Endodermal cell (in vitro differentiated cells): ENCODE measurements around the gene HSFX2. TPM values are rescaled to one million over a fixed set of nuclear protein-coding genes. Genes with fewer than 3 reads are reported as not detected.
"Not testable (repeated sequence)": the region's sequence is repeated elsewhere in the genome, so short reads cannot be mapped to it uniquely, and the experiment has no call there.

Experiments
- DNase-seq: peaks from one replicate; pipeline ENCODE4 v3.0.0-alpha.2; 2017
- H3K27ac ChIP-seq: 2 replicates; pipeline ENCODE4 v1.5.1; 2013; ENCODE audit warnings: mild to moderate bottlenecking, low read depth, low read length, moderate library complexity
- H3K27me3 ChIP-seq: 2 replicates; pipeline ENCODE4 v1.6.1; 2013; ENCODE audit warnings: mild to moderate bottlenecking, low read length, moderate library complexity; ENCODE audit not compliant: insufficient read depth, control insufficient read depth, poor library complexity, severe bottlenecking
- H3K36me3 ChIP-seq: 2 replicates; pipeline ENCODE4 v1.7.0; 2013; ENCODE audit warnings: mild to moderate bottlenecking, low read length, moderate library complexity; ENCODE audit not compliant: control insufficient read depth, insufficient read depth
- H3K4me1 ChIP-seq: one replicate; pipeline ENCODE4 v1.7.0; 2013; ENCODE audit warnings: low read length; ENCODE audit not compliant: control insufficient read depth, insufficient read depth
- H3K4me3 ChIP-seq: 2 replicates; pipeline ENCODE4 v1.5.1; 2013; ENCODE audit warnings: mild to moderate bottlenecking, low read length, moderate library complexity
- H3K9ac ChIP-seq: 2 replicates; pipeline ENCODE4 v1.6.1; 2013; ENCODE audit warnings: mild to moderate bottlenecking, low read length, moderate library complexity; ENCODE audit not compliant: poor library complexity, severe bottlenecking; ENCODE audit errors: extremely low read depth
- H3K9me3 ChIP-seq: 2 replicates; pipeline ENCODE4 v1.6.1; 2013; ENCODE audit warnings: mild to moderate bottlenecking, low read length, moderate library complexity; ENCODE audit not compliant: control insufficient read depth
- H3K27ac Mint-ChIP-seq: 2 replicates; pipeline ENCODE4 v1.8.0; 2020; ENCODE audit warnings: mixed read lengths
- H3K27me3 Mint-ChIP-seq: 2 replicates; pipeline ENCODE4 v1.8.0; 2021; ENCODE audit warnings: mild to moderate bottlenecking, mixed read lengths; ENCODE audit not compliant: insufficient read depth
- H3K36me3 Mint-ChIP-seq: 2 replicates; pipeline ENCODE4 v1.8.0; 2020; ENCODE audit warnings: low read depth, mixed read lengths
- H3K4me1 Mint-ChIP-seq: 2 replicates; pipeline ENCODE4 v1.8.0; 2020; ENCODE audit warnings: mixed read lengths
- H3K4me3 Mint-ChIP-seq: 2 replicates; pipeline ENCODE4 v1.8.0; 2020; ENCODE audit warnings: mild to moderate bottlenecking, moderate library complexity, mixed read lengths
- H3K9me3 Mint-ChIP-seq: 2 replicates; pipeline ENCODE4 v1.8.0; 2020; ENCODE audit warnings: mild to moderate bottlenecking, mixed read lengths
- WGBS, 2 experiments: methylation state at CpG; one replicate each; pipeline versions ENCODE4 v1.1.5 to v1.1.7; 2013; ENCODE audit warnings: missing lambda C conversion rate in 2 of 2, mixed read lengths in 1 of 2; ENCODE audit not compliant: insufficient coverage in 1 of 2, insufficient read length in 1 of 2; 5-methylcytosine and 5-hydroxymethylcytosine counted together
- total RNA-seq, 2 donors: library from RNA; stranded (reverse); fragmentation: NEBNext Ultra II Directional in 1 of 2; extraction: Animal tissue kit (Norgen Biotek cat#: 25700) in 1 of 2; gene quantifications; 2 replicates in 1 of 2; 3 replicates in 1 of 2; pipeline ENCODE4 v1.2.1, GENCODE V29; 2021
- TF ChIP-seq, protein P1 (sequence below): fragments of 200-600 bp; sonication (generic); conservative IDR thresholded peaks from 2 replicates; pipeline ENCODE4 v1.5.0; 2021; ENCODE audit warnings: antibody characterized with exemption, mild to moderate bottlenecking

Gene HSFX2
- total RNA-seq, 2 donors from 2014 or later, result not detected

DNA sequence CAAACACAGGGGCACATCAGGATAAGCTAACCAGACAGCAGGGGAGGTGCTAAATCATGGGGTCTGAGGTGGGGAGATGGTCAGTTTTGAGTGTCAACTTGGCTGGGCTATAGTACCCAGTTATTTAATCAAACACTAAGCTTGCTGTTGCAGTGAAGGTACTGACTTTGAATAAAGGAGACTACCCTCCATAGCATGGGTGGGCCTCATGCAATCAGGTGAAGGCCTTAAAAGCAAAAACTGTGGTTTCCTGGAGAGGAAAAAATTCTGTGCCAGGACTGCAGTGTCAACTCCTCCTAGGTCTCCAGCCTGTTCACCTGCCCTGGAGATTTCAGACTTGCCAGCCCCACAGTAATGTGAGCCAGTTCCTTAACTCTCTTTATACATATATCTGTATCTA, 12.6 kb upstream of the HSFX2 start:
- H3K27me3 Mint-ChIP-seq, result no peaks in the 10 kb centered on the region

DNA sequence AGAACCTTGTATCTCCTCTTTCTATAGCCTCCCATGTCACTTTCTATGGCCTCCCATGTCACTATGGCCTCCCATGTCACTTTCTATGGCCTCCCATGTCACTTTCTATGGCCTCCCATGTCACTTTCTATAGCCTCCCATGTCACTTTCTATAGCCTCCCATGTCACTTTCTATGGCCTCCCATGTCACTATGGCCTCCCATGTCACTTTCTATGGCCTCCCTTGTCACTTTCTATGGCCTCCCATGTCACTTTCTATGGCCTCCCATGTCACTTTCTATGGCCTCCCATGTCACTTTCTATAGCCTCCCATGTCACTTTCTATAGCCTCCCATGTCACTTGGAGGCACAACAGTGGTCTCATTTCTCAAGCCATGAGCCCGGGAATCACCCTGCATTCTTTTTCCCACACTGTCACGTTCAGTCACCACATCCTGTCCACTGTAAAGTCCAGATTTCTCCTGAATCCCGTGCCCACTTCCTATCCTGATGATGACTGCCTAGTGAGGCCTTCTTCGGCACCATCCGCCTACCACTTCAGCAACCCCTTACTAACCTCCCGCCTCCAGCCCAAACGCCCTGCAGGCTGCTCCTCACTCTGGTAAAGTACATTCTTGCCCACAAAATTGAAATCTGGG, 10.3 kb upstream of the HSFX2 start:
- H3K27ac ChIP-seq, H3K9me3 ChIP-seq, DNase-seq, H3K4me3 ChIP-seq, H3K27ac Mint-ChIP-seq, H3K4me1 ChIP-seq, H3K4me1 Mint-ChIP-seq, H3K4me3 Mint-ChIP-seq, H3K27me3 ChIP-seq, H3K27me3 Mint-ChIP-seq, H3K9ac ChIP-seq: not testable (repeated sequence)
- 95 to 100% methylated on average over 1 to 7 of the region's 7 CpGs for WGBS, 2 experiments
- H3K36me3 ChIP-seq, result peaks cover 66% of the 10 kb centered on the region
- Mint-ChIP-seq H3K9me3 (peaks cover 47% of the 10 kb centered on the region), H3K36me3 (peaks cover 42% of the 10 kb centered on the region)

More for the DNA sequence above, 12.6 kb upstream of the HSFX2 start:
- peaks cover 75% of the 10 kb centered on the region for H3K36me3 ChIP-seq
- no peaks in the 10 kb centered on the region for H3K4me1 ChIP-seq
- Mint-ChIP-seq H3K27ac (no peak overlapping the region), H3K4me3 (no peak overlapping the region), H3K9me3 (peaks cover 51% of the 10 kb centered on the region), H3K36me3 (peaks cover 40% of the 10 kb centered on the region), H3K4me1 (no peaks in the 10 kb centered on the region)
- H3K9ac ChIP-seq, result no peak overlapping the region
- no peaks in the 10 kb centered on the region for H3K27me3 ChIP-seq
- TF ChIP-seq, protein P1, sequence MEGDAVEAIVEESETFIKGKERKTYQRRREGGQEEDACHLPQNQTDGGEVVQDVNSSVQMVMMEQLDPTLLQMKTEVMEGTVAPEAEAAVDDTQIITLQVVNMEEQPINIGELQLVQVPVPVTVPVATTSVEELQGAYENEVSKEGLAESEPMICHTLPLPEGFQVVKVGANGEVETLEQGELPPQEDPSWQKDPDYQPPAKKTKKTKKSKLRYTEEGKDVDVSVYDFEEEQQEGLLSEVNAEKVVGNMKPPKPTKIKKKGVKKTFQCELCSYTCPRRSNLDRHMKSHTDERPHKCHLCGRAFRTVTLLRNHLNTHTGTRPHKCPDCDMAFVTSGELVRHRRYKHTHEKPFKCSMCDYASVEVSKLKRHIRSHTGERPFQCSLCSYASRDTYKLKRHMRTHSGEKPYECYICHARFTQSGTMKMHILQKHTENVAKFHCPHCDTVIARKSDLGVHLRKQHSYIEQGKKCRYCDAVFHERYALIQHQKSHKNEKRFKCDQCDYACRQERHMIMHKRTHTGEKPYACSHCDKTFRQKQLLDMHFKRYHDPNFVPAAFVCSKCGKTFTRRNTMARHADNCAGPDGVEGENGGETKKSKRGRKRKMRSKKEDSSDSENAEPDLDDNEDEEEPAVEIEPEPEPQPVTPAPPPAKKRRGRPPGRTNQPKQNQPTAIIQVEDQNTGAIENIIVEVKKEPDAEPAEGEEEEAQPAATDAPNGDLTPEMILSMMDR, result no peak
- DNase-seq, result no peak
- H3K4me3 ChIP-seq, result no peak overlapping the region
- no peak overlapping the region for H3K27ac ChIP-seq
- H3K9me3 ChIP-seq, result no peaks in the 10 kb centered on the region

DNA sequence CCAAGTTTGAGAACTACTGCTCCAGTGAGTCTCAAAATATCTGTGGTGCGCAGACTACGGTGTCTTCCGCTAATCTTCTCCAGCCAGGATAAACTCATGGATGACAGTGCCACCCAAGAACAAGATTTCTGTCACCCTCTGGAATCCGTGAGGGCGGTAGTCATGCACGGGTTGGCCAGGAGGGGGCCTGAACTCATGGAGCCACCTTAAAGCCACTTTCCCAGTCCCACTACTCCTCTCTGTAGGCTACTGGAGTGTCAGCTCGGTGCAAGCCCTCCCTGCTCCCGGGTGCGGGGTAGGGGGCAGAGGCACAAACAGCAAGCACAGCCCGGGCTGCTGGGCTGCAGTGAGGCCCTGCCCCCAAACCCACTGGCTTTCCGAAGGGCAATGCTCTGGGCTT, 3.5 kb upstream of the HSFX2 start:
- not testable (repeated sequence) for H3K9ac ChIP-seq, H3K4me1 ChIP-seq, DNase-seq, H3K27ac Mint-ChIP-seq, H3K27me3 ChIP-seq, H3K4me1 Mint-ChIP-seq, H3K4me3 Mint-ChIP-seq, H3K9me3 ChIP-seq, H3K36me3 Mint-ChIP-seq, H3K4me3 ChIP-seq, H3K27ac ChIP-seq, H3K27me3 Mint-ChIP-seq
- 29% methylated on average over 3 of the region's 11 CpGs; no CpG with 5 or more reads in 1 of the 2 experiments for WGBS, 2 experiments
- H3K36me3 ChIP-seq, result peaks cover 15% of the 10 kb centered on the region
- peaks cover 12% of the 10 kb centered on the region for H3K9me3 Mint-ChIP-seq
- TF ChIP-seq, protein P1, result peak; percentile 41

GRCh38 chrX:149595943-149596342, 829 bp upstream of the HSFX2 start:
- H3K36me3 ChIP-seq, H3K4me1 ChIP-seq, H3K9ac ChIP-seq, H3K4me1 Mint-ChIP-seq, H3K27me3 Mint-ChIP-seq, H3K4me3 Mint-ChIP-seq, H3K36me3 Mint-ChIP-seq, H3K27ac Mint-ChIP-seq, H3K27ac ChIP-seq, DNase-seq, H3K4me3 ChIP-seq, H3K9me3 Mint-ChIP-seq, H3K9me3 ChIP-seq, H3K27me3 ChIP-seq: not testable (repeated sequence)
- WGBS, 2 experiments, result no CpG with 5 or more reads among the region's 7 CpGs

GRCh38 chrX:149590993-149591392, 4.1 kb downstream of the HSFX2 start:
- DNase-seq, H3K27me3 Mint-ChIP-seq, H3K4me3 Mint-ChIP-seq, H3K4me1 Mint-ChIP-seq, H3K36me3 ChIP-seq, H3K27ac ChIP-seq, H3K4me1 ChIP-seq, H3K27ac Mint-ChIP-seq, H3K9me3 ChIP-seq, H3K9me3 Mint-ChIP-seq, H3K9ac ChIP-seq, H3K27me3 ChIP-seq, H3K4me3 ChIP-seq, H3K36me3 Mint-ChIP-seq: not testable (repeated sequence)
- WGBS, 2 experiments, result no CpG with 5 or more reads among the region's 7 CpGs

DNA sequence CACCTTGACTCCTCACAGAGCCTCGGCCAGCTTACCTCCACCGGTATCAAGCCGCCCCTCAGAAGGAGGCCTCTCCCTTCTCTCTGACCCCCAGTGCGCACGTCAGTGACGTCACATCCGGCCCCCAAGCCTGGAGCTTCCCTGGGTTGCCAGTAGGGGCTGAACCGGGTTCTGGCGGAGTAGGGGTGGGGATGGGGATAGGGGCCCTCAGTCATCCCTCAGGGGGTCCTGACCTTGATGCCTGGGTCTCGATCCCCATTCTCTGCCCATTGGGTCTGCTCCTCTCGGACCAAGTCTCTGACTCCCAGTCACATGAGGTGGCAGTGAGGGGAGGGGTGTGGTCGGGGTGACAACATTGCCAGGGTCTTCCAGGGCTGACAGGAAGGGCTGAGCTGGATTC, 7.8 kb downstream of the HSFX2 start, which contains the start of gene MAGEA9B:
MAGEA9B (minus strand) TSS at position 101 of the 400 bp plus-strand sequence. CDS start 4,280 bp downstream, outside the sequence.
- not testable (repeated sequence) for H3K4me1 ChIP-seq, H3K4me1 Mint-ChIP-seq, H3K27ac ChIP-seq, H3K9me3 Mint-ChIP-seq, H3K9me3 ChIP-seq, H3K9ac ChIP-seq, H3K27me3 ChIP-seq, DNase-seq, H3K27ac Mint-ChIP-seq, H3K4me3 Mint-ChIP-seq, H3K27me3 Mint-ChIP-seq, H3K4me3 ChIP-seq, H3K36me3 Mint-ChIP-seq, H3K36me3 ChIP-seq
- no CpG with 5 or more reads among the region's 12 CpGs for WGBS, 2 experiments
